Measurements from ENCODE around the gene CRB3. TPM values are rescaled to one million over a fixed set of nuclear protein-coding genes. Genes with fewer than 3 reads are reported as not detected.

CRB3 gene
- total and polyA plus RNA-seq, 2 of the 13 experiments (the other 11 are each of a cell fraction or from before 2014, with no cell fraction given), result 10.6 to 25.6 TPM

GRCh38 chr19:6457958-6458694, 5.9 kb upstream of the CRB3 start:
- peak overlapping the region; percentile 91 for H3K4me2 ChIP-seq (ENCODE audit: low read depth, low read length)
- TF ChIP-seq, protein P1, sequence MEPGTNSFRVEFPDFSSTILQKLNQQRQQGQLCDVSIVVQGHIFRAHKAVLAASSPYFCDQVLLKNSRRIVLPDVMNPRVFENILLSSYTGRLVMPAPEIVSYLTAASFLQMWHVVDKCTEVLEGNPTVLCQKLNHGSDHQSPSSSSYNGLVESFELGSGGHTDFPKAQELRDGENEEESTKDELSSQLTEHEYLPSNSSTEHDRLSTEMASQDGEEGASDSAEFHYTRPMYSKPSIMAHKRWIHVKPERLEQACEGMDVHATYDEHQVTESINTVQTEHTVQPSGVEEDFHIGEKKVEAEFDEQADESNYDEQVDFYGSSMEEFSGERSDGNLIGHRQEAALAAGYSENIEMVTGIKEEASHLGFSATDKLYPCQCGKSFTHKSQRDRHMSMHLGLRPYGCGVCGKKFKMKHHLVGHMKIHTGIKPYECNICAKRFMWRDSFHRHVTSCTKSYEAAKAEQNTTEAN (CRISPR knock-in tag; conservative IDR thresholded peaks at IDR 0.05), result no peak
- TF ChIP-seq NCOA2 (CRISPR knock-in tag; IDR thresholded peaks at IDR 0.05) (no peak), ZNF619 (CRISPR knock-in tag; IDR thresholded peaks at IDR 0.05) (0 out of 2 replicates have a peak, but pooled peaks have one; percentile 8), RBM22 (optimal IDR thresholded peaks at IDR 0.05; ENCODE audit: low read length) (no peak), SIN3B (IDR thresholded peaks at IDR 0.05; ENCODE audit: low read length) (no peak), ZBTB33 (CRISPR knock-in tag; IDR thresholded peaks at IDR 0.05) (peak; percentile 19; the same call in 1 of the 2 replicates), ZNF614 (CRISPR knock-in tag; IDR thresholded peaks at IDR 0.05; ENCODE audit: borderline replicate concordance) (no peak), SALL2 (CRISPR knock-in tag; IDR thresholded peaks at IDR 0.05) (no peak), ESRRA (CRISPR knock-in tag; IDR thresholded peaks at IDR 0.05; ENCODE audit: low read depth) (no peak; the same call in 1 of the 2 replicates), ZNF883 (CRISPR knock-in tag; IDR thresholded peaks at IDR 0.05; ENCODE audit: not compliant biosample characterization) (no peak), ZNF484 (CRISPR knock-in tag; IDR thresholded peaks at IDR 0.05; ENCODE audit: borderline replicate concordance, low read depth) (no peak), SMARCE1 (IDR thresholded peaks at IDR 0.05; ENCODE audit: borderline replicate concordance) (no peak), ZNF772 (CRISPR knock-in tag; IDR thresholded peaks at IDR 0.05) (no peak), DR1 (CRISPR knock-in tag; IDR thresholded peaks at IDR 0.05) (no peak), GABPB1 (CRISPR knock-in tag; IDR thresholded peaks at IDR 0.05) (no peak), PREB (CRISPR knock-in tag; IDR thresholded peaks at IDR 0.05) (no peak)
- TF ChIP-seq, protein P2, sequence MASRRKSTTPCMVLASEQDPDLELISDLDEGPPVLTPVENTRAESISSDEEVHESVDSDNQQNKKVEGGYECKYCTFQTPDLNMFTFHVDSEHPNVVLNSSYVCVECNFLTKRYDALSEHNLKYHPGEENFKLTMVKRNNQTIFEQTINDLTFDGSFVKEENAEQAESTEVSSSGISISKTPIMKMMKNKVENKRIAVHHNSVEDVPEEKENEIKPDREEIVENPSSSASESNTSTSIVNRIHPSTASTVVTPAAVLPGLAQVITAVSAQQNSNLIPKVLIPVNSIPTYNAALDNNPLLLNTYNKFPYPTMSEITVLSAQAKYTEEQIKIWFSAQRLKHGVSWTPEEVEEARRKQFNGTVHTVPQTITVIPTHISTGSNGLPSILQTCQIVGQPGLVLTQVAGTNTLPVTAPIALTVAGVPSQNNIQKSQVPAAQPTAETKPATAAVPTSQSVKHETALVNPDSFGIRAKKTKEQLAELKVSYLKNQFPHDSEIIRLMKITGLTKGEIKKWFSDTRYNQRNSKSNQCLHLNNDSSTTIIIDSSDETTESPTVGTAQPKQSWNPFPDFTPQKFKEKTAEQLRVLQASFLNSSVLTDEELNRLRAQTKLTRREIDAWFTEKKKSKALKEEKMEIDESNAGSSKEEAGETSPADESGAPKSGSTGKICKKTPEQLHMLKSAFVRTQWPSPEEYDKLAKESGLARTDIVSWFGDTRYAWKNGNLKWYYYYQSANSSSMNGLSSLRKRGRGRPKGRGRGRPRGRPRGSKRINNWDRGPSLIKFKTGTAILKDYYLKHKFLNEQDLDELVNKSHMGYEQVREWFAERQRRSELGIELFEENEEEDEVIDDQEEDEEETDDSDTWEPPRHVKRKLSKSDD (CRISPR knock-in tag; IDR thresholded peaks at IDR 0.05; ENCODE audit: low read depth), result no peak

More at GRCh38 chr19:6457958-6458694, 5.9 kb upstream of the CRB3 start:
- H3K36me3 ChIP-seq (replicated peaks in 1 of 2; ENCODE audit: control insufficient read depth in 1 of 2, insufficient read depth in 2 of 2, low read length in 2 of 2), result peaks cover 9 to 24% of the 10 kb centered on the region in 2 experiments
- BruUV-seq (replicated peaks), result no TSS peak
- no peaks in the 10 kb centered on the region for H3K79me2 ChIP-seq (ENCODE audit: insufficient read depth, low read length)
- in situ Hi-C loops (cut with HindIII; ENCODE audit: extremely low pct_ligation_motif_present, low pct_unique_long_range_greater_than_20kb) (no loop called here), intact Hi-C loops (cut with micrococcal nuclease; ENCODE audit: unreplicated experiment) (no loop called here)
- H3K4me3 ChIP-seq (replicated peaks in 1 of 3; ENCODE audit: insufficient read depth in 1 of 3, low read depth in 2 of 3, low read length in 3 of 3), result peak overlapping the region in 2 of 3 experiments; percentile 66 to 81; a peak in 3 of 6 replicates
- ChIA-PET POLR2A (interaction anchor here (2.0 kb wide), 1 partner anchor 33 kb away, joined by 4 read pairs; the partner anchor contains the start of gene KHSRP), CTCF (ENCODE audit: low intra/inter-chr PET ratio, low total read pairs) (no interaction called here)
- DNase-seq (ENCODE audit: low spot score) (no peak), ATAC-seq (no peak), FAIRE-seq (no peak)
- peaks cover 11% of the 10 kb centered on the region for H3K4me1 ChIP-seq (ENCODE audit: insufficient read depth, low read length)
- no peak overlapping the region for H2AFZ ChIP-seq (ENCODE audit: low read length)
- no peak overlapping the region for H3K27ac ChIP-seq (ENCODE audit: extremely low read length, insufficient read depth, low read length)
- peak overlapping the region; percentile 57; the same call in 1 of the 2 replicates for H3K9ac ChIP-seq (ENCODE audit: insufficient read depth, low read depth, low read length)
- no peaks in the 10 kb centered on the region for H4K20me1 ChIP-seq (ENCODE audit: insufficient read depth, low read length)
- no peaks in the 10 kb centered on the region for H3K27me3 ChIP-seq (ENCODE audit: control insufficient read depth in 1 of 2, insufficient read depth in 2 of 2, low read length in 2 of 2)
- 96% methylated on average over 13 of the region's 17 CpGs for WGBS (ENCODE audit: low lambda C conversion rate)
- peaks cover 5% of the 10 kb centered on the region; the same call in 1 of the 2 replicates for H3K9me3 ChIP-seq (ENCODE audit: low read length)

Measured in HepG2 (cell line).